ENCODE data around the gene MYD88. TPM values are rescaled to one million over a fixed set of nuclear protein-coding genes. Genes with fewer than 3 reads are reported as not detected.

The MYD88 gene
- total and polyA plus RNA-seq, 4 experiments from 2014 or later: 50.5 to 129 (median 80.8) TPM

GRCh38 chr3:38164643-38164951 lies 26.1 kb downstream of the MYD88 start:
- no peaks in the 10 kb centered on the region for H3K36me3 ChIP-seq (ENCODE audit: insufficient read depth, low read length)
- H3K4me3 Mint-ChIP-seq: peak overlapping the region; percentile 88 to 98 (median 94)
- H3K27me3 ChIP-seq (ENCODE audit: insufficient read depth, low read length): no peaks in the 10 kb centered on the region
- DNase-seq: no peak
- H3K4me3 ChIP-seq (ENCODE audit: low read length in 2 of 2): peak overlapping the region; percentile 66 to 72
- peaks cover 40% of the 10 kb centered on the region for H3K4me1 ChIP-seq (ENCODE audit: insufficient read depth, low read length)
- H3K36me3 Mint-ChIP-seq: peaks cover 3 to 11% of the 10 kb centered on the region in 2 donors
- peaks cover 31 to 52% (median 40%) of the 10 kb centered on the region in 4 donors for H3K4me1 Mint-ChIP-seq
- peaks cover 0 to 3% (median 0%) of the 10 kb centered on the region in 8 donors for H3K9me3 Mint-ChIP-seq
- peak overlapping the region; percentile 95 for H3K27ac ChIP-seq (ENCODE audit: low read depth, low read length)
- H3K27me3 Mint-ChIP-seq: no peaks in the 10 kb centered on the region
- H3K27ac Mint-ChIP-seq: peak overlapping the region; percentile 99 to 100 (median 100)
- POLR2A ChIA-PET (ENCODE audit: partially characterized antibody): interaction anchor here (0.6 to 5.8 kb wide), 25 partner anchors 9 to 355 kb away, joined by 3 to 255 read pairs (median 5); partner anchors contain the start of genes ACAA1, DLEC1, MYD88 and XYLB
- intact Hi-C loops (cut with micrococcal nuclease): no loop called here
- no peaks in the 10 kb centered on the region for H3K9me3 ChIP-seq (ENCODE audit: control insufficient read depth in 1 of 2, low read length in 2 of 2)
- CTCF ChIA-PET (ENCODE audit: partially characterized antibody): interaction anchor here (0.7 to 2.4 kb wide), 17 partner anchors 9 to 1242 kb away, joined by 3 to 9 read pairs (median 4); partner anchors contain the start of genes ACAA1, DLEC1, RPSA and XYLB

- Histone ChIP-seq H3K4me3 (ENCODE audit: low read length in 2 of 2) (peak within 1 kb of the TSS; percentile 66 to 72), H3K4me1 (ENCODE audit: insufficient read depth, low read length) (peaks cover 40% of the 10 kb centered on the region), H3K9me3 (ENCODE audit: control insufficient read depth in 1 of 2, low read length in 2 of 2) (no peaks in the 10 kb centered on the region), H3K36me3 (ENCODE audit: insufficient read depth, low read length) (no peaks in the 10 kb centered on the region), H3K27ac (ENCODE audit: low read depth, low read length) (peak within 1 kb of the TSS; percentile 95), H3K27me3 (ENCODE audit: insufficient read depth, low read length) (no peaks in the 10 kb centered on the region)
- H3K36me3 Mint-ChIP-seq: peaks cover 3 to 11% of the 10 kb centered on the region in 2 donors
- H3K27ac Mint-ChIP-seq: peak within 1 kb of the TSS; percentile 99 to 100 (median 100)
- peaks cover 31 to 52% (median 42%) of the 10 kb centered on the region in 4 donors for H3K4me1 Mint-ChIP-seq
- intact Hi-C loops (cut with micrococcal nuclease): loop anchor here (1.0 kb wide), 4 partner anchors 13 to 126 kb away; partner anchors contain the start of genes ACAA1 and DLEC1
- peak; percentile 97 to 99 (median 99) for DNase-seq
- CTCF ChIA-PET (ENCODE audit: partially characterized antibody): interaction anchor here (0.7 to 2.4 kb wide), 15 partner anchors 9 to 1241 kb away, joined by 3 to 9 read pairs (median 4); partner anchors contain the start of genes ACAA1, RPSA and XYLB
- H3K4me3 Mint-ChIP-seq: peak within 1 kb of the TSS; percentile 88 to 98 (median 94)
- POLR2A ChIA-PET (ENCODE audit: partially characterized antibody): interaction anchor here (0.6 to 5.8 kb wide), 30 partner anchors 9 to 1241 kb away, joined by 3 to 255 read pairs (median 5); partner anchors contain the start of genes ACAA1, DLEC1, MYD88 and RPSA
- no peaks in the 10 kb centered on the region for H3K27me3 Mint-ChIP-seq
- H3K9me3 Mint-ChIP-seq: peaks cover 0 to 3% (median 0%) of the 10 kb centered on the region in 8 donors
Observed at GRCh38 chr3:38164952-38165721, 26.7 kb downstream of the MYD88 start, which contains the start of gene OXSR1. OXSR1 (plus strand) TSS chr3:38165537; CDS start chr3:38165877, 340 bp downstream.

GRCh38 chr3:38165722-38166387 lies 27.4 kb downstream of the MYD88 start:
- Mint-ChIP-seq H3K4me1 (peaks cover 36 to 59% (median 48%) of the 10 kb centered on the region in 4 donors), H3K9me3 (peaks cover 0 to 3% (median 0%) of the 10 kb centered on the region in 8 donors), H3K4me3 (peak overlapping the region; percentile 88 to 98 (median 94)), H3K27me3 (no peaks in the 10 kb centered on the region), H3K27ac (peak overlapping the region; percentile 96 to 100 (median 100)), H3K36me3 (peaks cover 3 to 11% of the 10 kb centered on the region in 2 donors)
- Histone ChIP-seq H3K9me3 (ENCODE audit: control insufficient read depth in 1 of 2, low read length in 2 of 2) (no peaks in the 10 kb centered on the region), H3K27ac (ENCODE audit: low read depth, low read length) (peak overlapping the region; percentile 95), H3K4me3 (ENCODE audit: low read length in 2 of 2) (peak overlapping the region; percentile 49 to 66), H3K27me3 (ENCODE audit: insufficient read depth, low read length) (no peaks in the 10 kb centered on the region), H3K4me1 (ENCODE audit: insufficient read depth, low read length) (peaks cover 46% of the 10 kb centered on the region), H3K36me3 (ENCODE audit: insufficient read depth, low read length) (no peaks in the 10 kb centered on the region)
- ChIA-PET POLR2A (ENCODE audit: partially characterized antibody) (interaction anchor here (0.7 to 5.8 kb wide), 22 partner anchors 10 to 1240 kb away, joined by 3 to 255 read pairs (median 6); partner anchors contain the start of genes ACAA1, DLEC1, MYD88 and RPSA), CTCF (ENCODE audit: partially characterized antibody) (interaction anchor here (0.5 to 2.4 kb wide), 9 partner anchors 29 to 180 kb away, joined by 3 to 9 read pairs (median 7); partner anchors contain the start of genes ACAA1 and XYLB)
- intact Hi-C loops (cut with micrococcal nuclease): loop anchor here (1.0 kb wide), 4 partner anchors 14 to 127 kb away; partner anchors contain the start of genes ACAA1 and DLEC1
- peak in 1 of 5 donors; percentile 53 for DNase-seq

GRCh38 chr3:38167591-38167990 lies 29.1 kb downstream of the MYD88 start:
- peak overlapping the region in 4 of 7 donors; percentile 23 to 100 (median 56) for H3K27ac Mint-ChIP-seq
- no peaks in the 10 kb centered on the region for H3K27me3 Mint-ChIP-seq
- intact Hi-C loops (cut with micrococcal nuclease): no loop called here
- H3K4me3 ChIP-seq (ENCODE audit: low read length in 2 of 2): no peak overlapping the region
- no peak for DNase-seq
- H3K36me3 ChIP-seq (ENCODE audit: insufficient read depth, low read length): no peaks in the 10 kb centered on the region
- no peaks in the 10 kb centered on the region for H3K27me3 ChIP-seq (ENCODE audit: insufficient read depth, low read length)
- peak overlapping the region; percentile 36 to 80 (median 50) for H3K4me3 Mint-ChIP-seq
- peaks cover 62% of the 10 kb centered on the region for H3K4me1 ChIP-seq (ENCODE audit: insufficient read depth, low read length)
- H3K27ac ChIP-seq (ENCODE audit: low read depth, low read length): no peak overlapping the region
- CTCF ChIA-PET (ENCODE audit: partially characterized antibody): interaction anchor here (0.7 to 1.2 kb wide), 2 partner anchors 10 to 31 kb away, joined by 3 to 4 read pairs; partner anchors contain the start of gene ACAA1
- POLR2A ChIA-PET (ENCODE audit: partially characterized antibody): interaction anchor here (0.6 to 5.8 kb wide), 3 partner anchors 15 to 53 kb away, joined by 4 to 255 read pairs (median 45); partner anchors contain the start of genes ACAA1 and MYD88
- peaks cover 3 to 11% of the 10 kb centered on the region in 2 donors for H3K36me3 Mint-ChIP-seq
- peaks cover 0 to 3% (median 0%) of the 10 kb centered on the region in 8 donors for H3K9me3 Mint-ChIP-seq
- H3K4me1 Mint-ChIP-seq: peaks cover 44 to 76% (median 59%) of the 10 kb centered on the region in 4 donors
- no peaks in the 10 kb centered on the region for H3K9me3 ChIP-seq (ENCODE audit: control insufficient read depth in 1 of 2, low read length in 2 of 2)

GRCh38 chr3:38168151-38169026 lies 29.9 kb downstream of the MYD88 start:
- Histone ChIP-seq H3K27ac (ENCODE audit: low read depth, low read length) (no peak overlapping the region), H3K4me1 (ENCODE audit: insufficient read depth, low read length) (peaks cover 70% of the 10 kb centered on the region), H3K27me3 (ENCODE audit: insufficient read depth, low read length) (no peaks in the 10 kb centered on the region), H3K9me3 (ENCODE audit: control insufficient read depth in 1 of 2, low read length in 2 of 2) (no peaks in the 10 kb centered on the region), H3K36me3 (ENCODE audit: insufficient read depth, low read length) (no peaks in the 10 kb centered on the region), H3K4me3 (ENCODE audit: low read length in 2 of 2) (no peak overlapping the region)
- Mint-ChIP-seq H3K4me1 (peaks cover 49 to 84% (median 65%) of the 10 kb centered on the region in 4 donors), H3K27me3 (no peaks in the 10 kb centered on the region), H3K9me3 (peaks cover 0 to 3% (median 0%) of the 10 kb centered on the region in 8 donors), H3K27ac (peak overlapping the region in 3 of 7 donors; percentile 4 to 100 (median 7)), H3K36me3 (peaks cover 3 to 11% of the 10 kb centered on the region in 2 donors), H3K4me3 (peak overlapping the region in 5 of 8 donors; percentile 14 to 68 (median 55))
- no peak for DNase-seq
- intact Hi-C loops (cut with micrococcal nuclease): no loop called here
- CTCF ChIA-PET (ENCODE audit: partially characterized antibody): no interaction called here
- POLR2A ChIA-PET (ENCODE audit: partially characterized antibody): interaction anchor here (5.8 kb wide), 1 partner anchor 28 kb away, joined by 255 read pairs; the partner anchor contains the start of genes ACAA1 and MYD88

DNA sequence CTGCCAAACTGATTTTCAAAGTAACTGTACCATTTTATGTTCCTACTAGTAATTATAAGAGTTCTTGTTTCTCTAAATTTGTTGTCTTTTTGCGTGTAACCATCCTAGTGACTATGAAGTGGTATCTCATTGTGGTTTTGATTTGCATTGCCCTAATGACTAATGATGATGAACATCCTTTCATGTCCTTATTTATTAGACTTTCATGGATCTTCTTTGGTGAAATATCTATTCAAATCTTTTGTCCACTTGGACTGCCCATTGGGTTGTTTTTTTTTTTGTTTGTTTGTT lies 30.5 kb downstream of the MYD88 start:
- Histone ChIP-seq H3K9me3 (ENCODE audit: control insufficient read depth in 1 of 2, low read length in 2 of 2) (no peaks in the 10 kb centered on the region), H3K4me3 (ENCODE audit: low read length in 2 of 2) (no peak overlapping the region), H3K36me3 (ENCODE audit: insufficient read depth, low read length) (no peaks in the 10 kb centered on the region), H3K27ac (ENCODE audit: low read depth, low read length) (no peak overlapping the region), H3K27me3 (ENCODE audit: insufficient read depth, low read length) (no peaks in the 10 kb centered on the region), H3K4me1 (ENCODE audit: insufficient read depth, low read length) (peaks cover 74% of the 10 kb centered on the region)
- POLR2A ChIA-PET (ENCODE audit: partially characterized antibody): no interaction called here
- peaks cover 0 to 3% (median 0%) of the 10 kb centered on the region in 8 donors for H3K9me3 Mint-ChIP-seq
- intact Hi-C loops (cut with micrococcal nuclease): no loop called here
- peaks cover 55 to 89% (median 71%) of the 10 kb centered on the region in 4 donors for H3K4me1 Mint-ChIP-seq
- no peak for DNase-seq
- H3K4me3 Mint-ChIP-seq: peak overlapping the region in 4 of 8 donors; percentile 4 to 68 (median 48)
- H3K27ac Mint-ChIP-seq: peak overlapping the region in 2 of 7 donors; percentile 37 to 63
- peaks cover 3 to 11% of the 10 kb centered on the region in 2 donors for H3K36me3 Mint-ChIP-seq
- CTCF ChIA-PET (ENCODE audit: partially characterized antibody): no interaction called here
- no peaks in the 10 kb centered on the region for H3K27me3 Mint-ChIP-seq

All from CD4-positive, alpha-beta memory T cell (primary cell).